ENCODE measurements around the gene CEND1. TPM values are rescaled to one million over a fixed set of nuclear protein-coding genes. Genes with fewer than 3 reads are reported as not detected.

CEND1 gene
- total RNA-seq, 1 experiment from 2014 or later = 0.81 TPM

- no peak overlapping the region for H2BK20ac ChIP-seq (ENCODE audit: low read depth, low read length, poor library complexity, severe bottlenecking)
- no peak overlapping the region for H4K5ac ChIP-seq (ENCODE audit: insufficient read length, low read depth, low read length)
- H2BK5ac ChIP-seq (ENCODE audit: insufficient read length, low read length) = no peak overlapping the region
- H3K27me3 ChIP-seq (ENCODE audit: insufficient read depth, low read length) = no peaks in the 10 kb centered on the region
- no peak overlapping the region for H3K23ac ChIP-seq (ENCODE audit: insufficient read length, low read depth, low read length)
- H3K4me2 ChIP-seq (ENCODE audit: insufficient read depth, insufficient read length, low read length) = no peak overlapping the region
- DNase-seq = no peak
- H3K27ac ChIP-seq (ENCODE audit: insufficient read length, low read depth, low read length) = no peak overlapping the region
- H3K79me2 ChIP-seq (ENCODE audit: insufficient read depth, low read length) = no peaks in the 10 kb centered on the region; the same call in 1 of the 2 replicates
- no peak overlapping the region for H2AK5ac ChIP-seq (ENCODE audit: insufficient read length, low read length)
- no peak overlapping the region for H2BK15ac ChIP-seq (ENCODE audit: low read depth, low read length)
- H3K9ac ChIP-seq (ENCODE audit: extremely low read depth, insufficient read length, low read length) = no peak overlapping the region
- H3K23me2 ChIP-seq (ENCODE audit: insufficient read length, low read depth, low read length, poor library complexity, severe bottlenecking) = peaks cover 5% of the 10 kb centered on the region
- no peak overlapping the region for H3K18ac ChIP-seq (ENCODE audit: insufficient read length, low read depth, low read length)
- no peak overlapping the region for H3K14ac ChIP-seq (ENCODE audit: insufficient read depth, low read length)
- Mint-ChIP-seq H3K27me3 (ENCODE audit: low read depth) (no peaks in the 10 kb centered on the region), H3K4me1 (peaks cover 16 to 27% of the 10 kb centered on the region in 2 experiments), H3K4me3 (no peak overlapping the region), H3K36me3 (ENCODE audit: insufficient read depth in 1 of 3, low read depth in 3 of 3) (peaks cover 10 to 52% (median 46%) of the 10 kb centered on the region in 3 experiments; a peak in 6 of 7 replicates), H3K27ac (no peak overlapping the region), H3K9me3 (no peaks in the 10 kb centered on the region)
- no peak overlapping the region for H4K91ac ChIP-seq (ENCODE audit: insufficient read length, low read depth, low read length)
- no peak overlapping the region for H2AFZ ChIP-seq (ENCODE audit: low read length)
- H4K20me1 ChIP-seq (ENCODE audit: control insufficient read depth, insufficient read depth, insufficient read length) = no peaks in the 10 kb centered on the region
- no peak overlapping the region for H3T11ph ChIP-seq (ENCODE audit: low read length)
- H3K9me3 ChIP-seq (ENCODE audit: control insufficient read depth, low read depth, low read length) = no peaks in the 10 kb centered on the region
- H2BK12ac ChIP-seq (ENCODE audit: insufficient read length, low read depth, low read length) = no peak overlapping the region
- H3K56ac ChIP-seq (ENCODE audit: insufficient read length, low read depth, low read length) = no peak overlapping the region
- H3K4me1 ChIP-seq (ENCODE audit: insufficient read depth, low read length) = no peaks in the 10 kb centered on the region
- TF ChIP-seq, protein P1, sequence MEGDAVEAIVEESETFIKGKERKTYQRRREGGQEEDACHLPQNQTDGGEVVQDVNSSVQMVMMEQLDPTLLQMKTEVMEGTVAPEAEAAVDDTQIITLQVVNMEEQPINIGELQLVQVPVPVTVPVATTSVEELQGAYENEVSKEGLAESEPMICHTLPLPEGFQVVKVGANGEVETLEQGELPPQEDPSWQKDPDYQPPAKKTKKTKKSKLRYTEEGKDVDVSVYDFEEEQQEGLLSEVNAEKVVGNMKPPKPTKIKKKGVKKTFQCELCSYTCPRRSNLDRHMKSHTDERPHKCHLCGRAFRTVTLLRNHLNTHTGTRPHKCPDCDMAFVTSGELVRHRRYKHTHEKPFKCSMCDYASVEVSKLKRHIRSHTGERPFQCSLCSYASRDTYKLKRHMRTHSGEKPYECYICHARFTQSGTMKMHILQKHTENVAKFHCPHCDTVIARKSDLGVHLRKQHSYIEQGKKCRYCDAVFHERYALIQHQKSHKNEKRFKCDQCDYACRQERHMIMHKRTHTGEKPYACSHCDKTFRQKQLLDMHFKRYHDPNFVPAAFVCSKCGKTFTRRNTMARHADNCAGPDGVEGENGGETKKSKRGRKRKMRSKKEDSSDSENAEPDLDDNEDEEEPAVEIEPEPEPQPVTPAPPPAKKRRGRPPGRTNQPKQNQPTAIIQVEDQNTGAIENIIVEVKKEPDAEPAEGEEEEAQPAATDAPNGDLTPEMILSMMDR (conservative IDR thresholded peaks at IDR 0.05) = no peak
- H4K8ac ChIP-seq (replicated peaks; ENCODE audit: insufficient read length, low read depth, low read length) = no peak overlapping the region
- peaks cover 2% of the 10 kb centered on the region for H3K79me1 ChIP-seq (ENCODE audit: insufficient read depth, low read depth, low read length, poor library complexity, severe bottlenecking)
- no CpG with 5 or more reads among the region's 8 CpGs for WGBS (ENCODE audit: extremely low coverage, insufficient read length, low lambda C conversion rate)
- H2BK120ac ChIP-seq (ENCODE audit: low read depth, low read length, poor library complexity, severe bottlenecking) = no peak overlapping the region
- H3K4ac ChIP-seq (ENCODE audit: low read depth, low read length) = no peak overlapping the region
Measured at GRCh38 chr11:837990-838307, 48.1 kb upstream of the CEND1 start.

Measured in H9 (cell line).